Activated naive CD8-positive, alpha-beta T cell treated with anti-CD3 and anti-CD28 coated beads, Interleukin-2, amount 50 U/mL, for 16 hours (primary cell): ENCODE data around the gene TTLL1.
A peak's percentile ranks its signal among the peaks of the same experiment; 100 is the strongest.
"Not testable (repeated sequence)": the region's sequence is repeated elsewhere in the genome, so short reads cannot be mapped to it uniquely, and the experiment has no call there.

ENCODE experiments used
- DNase-seq: peaks from one replicate; pipeline ENCODE4 v3.0.0-alpha.2; 2020; ENCODE audit warnings: low read depth, low spot score

TTLL1 gene

DNA sequence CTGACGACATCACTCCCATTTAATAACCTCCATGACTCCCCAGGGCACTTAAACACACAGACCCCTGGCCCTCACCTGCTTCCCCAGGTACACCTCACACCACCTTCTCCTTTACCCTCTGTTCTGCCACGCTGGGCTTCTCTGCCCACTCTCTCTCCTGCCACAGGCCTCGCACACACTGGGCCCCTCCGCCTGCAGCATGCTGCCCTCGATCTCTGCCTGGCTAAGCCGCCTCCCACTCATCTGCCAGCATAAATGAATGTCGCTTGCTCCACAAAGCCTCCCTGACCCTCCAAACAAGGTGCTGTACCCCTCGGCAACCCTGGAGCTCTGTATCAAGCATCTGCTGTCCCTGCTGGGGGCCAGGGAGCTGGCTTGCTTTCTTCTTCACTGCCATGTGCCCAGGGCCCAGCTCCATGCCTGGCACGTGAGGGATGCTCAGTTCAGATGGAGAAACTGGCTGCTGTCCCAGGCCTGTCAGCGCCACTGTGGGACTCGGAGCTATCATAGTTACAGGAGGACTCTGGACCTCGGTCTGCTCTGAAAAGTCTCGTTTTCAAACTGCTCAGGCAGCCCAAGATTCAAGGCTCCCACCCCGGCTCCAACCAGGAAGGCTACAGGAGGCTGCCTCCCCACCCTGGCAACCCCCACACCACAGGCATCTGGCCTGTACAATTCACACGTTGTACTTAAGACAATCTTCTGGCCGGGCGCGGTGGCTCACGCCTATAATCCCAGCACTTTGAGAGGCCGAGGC lies 11.9 kb downstream of the TTLL1 start:
- no peak for DNase-seq

DNA sequence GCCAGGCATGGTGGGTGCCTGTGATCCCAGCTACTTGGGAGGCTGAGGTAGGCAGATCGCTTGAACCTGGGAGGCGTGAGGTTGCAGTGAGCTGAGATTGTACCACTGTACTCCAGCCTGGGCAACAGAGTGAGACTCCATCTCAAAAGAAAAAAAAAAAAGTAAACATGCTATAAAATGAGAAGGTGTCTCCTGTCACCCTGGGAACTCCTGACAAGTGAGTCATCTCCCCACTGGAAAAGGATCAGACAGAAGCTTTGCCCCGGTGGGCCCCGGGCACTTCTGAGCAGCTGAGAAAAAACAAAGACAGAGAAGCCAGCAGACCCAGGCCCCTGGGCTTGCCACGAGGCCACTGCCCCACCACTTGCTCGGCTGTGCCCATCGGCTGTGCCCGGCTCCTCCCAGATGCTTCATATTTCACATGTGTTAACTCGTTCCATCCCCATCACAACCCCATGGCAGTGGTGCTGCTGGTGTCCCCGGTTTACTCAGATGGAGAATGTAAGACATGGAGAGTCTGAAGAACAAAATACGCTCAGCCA lies 22.3 kb downstream of the TTLL1 start:
- DNase-seq: no peak

DNA sequence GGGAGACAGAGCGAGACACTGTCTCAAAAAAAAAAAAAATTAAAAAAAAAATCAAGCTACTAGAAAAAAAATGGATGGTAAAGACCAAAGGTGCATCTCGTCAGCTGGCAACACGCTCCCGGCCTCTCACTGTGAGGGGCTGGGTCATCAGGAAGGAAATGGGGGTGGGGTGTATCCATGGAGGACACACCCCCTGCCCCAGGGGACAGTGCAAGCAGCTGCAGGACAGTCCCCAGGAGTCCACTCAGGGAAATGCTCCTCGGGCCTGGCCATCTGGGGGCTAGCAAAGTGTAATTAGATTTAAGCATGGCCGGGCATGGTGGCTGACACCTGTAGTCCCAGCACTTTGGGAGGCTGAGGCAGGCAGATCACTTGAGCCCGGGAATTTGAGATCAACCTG lies 23.1 kb downstream of the TTLL1 start:
- DNase-seq: no peak

DNA sequence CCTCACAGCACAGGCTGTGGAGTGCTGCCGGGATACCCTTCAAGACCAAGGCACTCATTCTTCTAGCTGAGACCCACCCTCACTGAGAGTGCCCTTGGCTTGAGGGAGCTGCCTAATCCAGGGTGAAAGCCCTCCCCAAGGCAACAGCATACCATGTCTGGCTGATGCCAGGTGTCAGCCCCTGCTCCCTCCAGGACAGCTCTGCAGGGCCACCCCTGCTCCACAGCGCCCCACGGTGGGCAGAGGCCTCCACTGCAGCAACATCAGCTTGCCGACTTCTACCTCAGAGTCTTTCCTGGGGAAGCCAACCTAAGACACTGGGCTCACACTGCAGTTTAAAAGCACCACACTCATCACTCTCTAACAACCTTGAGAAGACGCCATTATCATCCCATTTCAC lies 29.0 kb downstream of the TTLL1 start:
- no peak for DNase-seq

DNA sequence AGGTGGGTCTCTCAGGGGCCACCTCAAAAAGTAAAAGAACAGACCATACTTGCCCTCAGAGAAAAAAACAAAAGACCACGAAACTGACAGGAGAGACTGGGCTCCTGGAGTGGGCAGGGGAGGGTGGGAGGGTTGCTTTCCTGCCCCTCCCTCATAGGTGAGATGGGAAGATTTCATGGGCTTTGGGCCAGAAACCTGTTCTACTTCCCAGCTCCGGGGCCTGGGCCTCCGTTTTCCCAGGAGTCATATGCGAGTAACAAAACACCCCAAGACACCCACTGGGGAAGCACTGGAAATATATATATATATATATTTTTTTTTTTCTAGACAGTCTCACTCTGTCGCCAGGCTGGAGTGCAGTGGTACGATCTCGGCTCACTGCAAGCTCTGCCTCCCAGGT lies 31.6 kb downstream of the TTLL1 start:
- DNase-seq: no peak

- no peak for DNase-seq
Observed at GRCh38 chr22:43053176-43053575, 36.0 kb downstream of the TTLL1 start.

- no peak for DNase-seq
Observed at GRCh38 chr22:43050995-43051394, 38.2 kb downstream of the TTLL1 start.

- DNase-seq: no peak
Observed at GRCh38 chr22:43047605-43048004, 41.6 kb downstream of the TTLL1 start.

GRCh38 chr22:43044290-43044712 lies 44.9 kb downstream of the TTLL1 start:
- DNase-seq: no peak

DNA sequence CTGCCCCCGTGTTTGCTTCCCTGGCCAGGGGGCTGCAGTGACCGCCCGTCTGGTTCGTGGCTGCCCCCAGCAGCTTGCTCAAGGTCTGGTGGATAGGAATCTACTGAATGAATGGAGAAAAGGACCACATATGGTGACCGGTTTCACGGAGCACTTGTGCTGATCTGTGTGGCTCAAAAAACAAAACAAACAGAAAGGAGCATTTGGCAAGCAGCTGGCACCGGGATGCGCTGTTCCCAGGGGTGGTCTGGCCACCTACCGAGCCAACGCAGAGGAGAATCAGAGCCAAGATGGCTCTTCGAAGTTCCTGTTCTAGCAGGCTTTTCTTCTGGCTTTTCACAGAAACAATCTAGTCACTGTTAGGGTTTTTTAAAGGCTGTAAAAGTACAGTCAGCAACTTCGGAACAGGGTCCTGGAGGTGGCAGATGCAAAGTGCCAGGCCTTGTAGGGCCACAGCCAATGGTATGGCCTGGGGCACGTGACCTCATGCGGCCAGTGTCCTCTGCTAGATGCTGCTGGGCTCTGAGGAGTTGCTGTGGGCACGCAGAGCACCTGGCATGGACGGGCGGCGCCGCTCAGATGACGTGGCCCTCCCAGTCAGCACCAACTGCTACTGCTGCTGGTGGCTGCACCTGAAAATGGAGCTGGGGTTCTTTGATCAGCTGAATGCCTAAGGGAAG lies 47.0 kb downstream of the TTLL1 start:
- DNase-seq: no peak

GRCh38 chr22:43039800-43040199 lies 49.4 kb downstream of the TTLL1 start:
- no peak for DNase-seq

- no peak for DNase-seq
Observed at GRCh38 chr22:43038325-43038724, 50.9 kb downstream of the TTLL1 start.

- no peak for DNase-seq
Observed at GRCh38 chr22:43036282-43036829, 52.8 kb downstream of the TTLL1 start.

DNA sequence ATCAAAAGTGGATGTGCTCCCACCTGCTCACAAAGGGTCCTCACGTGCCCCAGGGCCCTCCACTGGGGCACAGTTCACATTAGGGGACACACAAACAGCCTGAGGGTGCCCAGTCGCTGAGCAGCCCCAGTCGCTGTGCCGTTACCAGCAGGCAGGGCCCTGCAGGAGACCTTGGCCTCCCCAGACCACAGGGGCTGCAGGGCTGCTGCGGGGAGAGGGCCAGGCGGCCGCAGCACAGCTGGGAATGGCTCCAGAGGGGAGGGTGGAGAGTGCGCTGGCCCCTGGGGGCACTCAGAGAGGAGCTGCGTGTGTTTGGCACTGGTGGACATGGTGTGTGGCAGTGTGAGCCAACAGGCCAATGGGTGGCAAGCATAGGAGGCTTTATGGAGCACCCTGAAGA lies 53.9 kb downstream of the TTLL1 start:
- no peak for DNase-seq

- DNase-seq: no peak
Observed at GRCh38 chr22:43031617-43032016, 57.6 kb downstream of the TTLL1 start.

DNA sequence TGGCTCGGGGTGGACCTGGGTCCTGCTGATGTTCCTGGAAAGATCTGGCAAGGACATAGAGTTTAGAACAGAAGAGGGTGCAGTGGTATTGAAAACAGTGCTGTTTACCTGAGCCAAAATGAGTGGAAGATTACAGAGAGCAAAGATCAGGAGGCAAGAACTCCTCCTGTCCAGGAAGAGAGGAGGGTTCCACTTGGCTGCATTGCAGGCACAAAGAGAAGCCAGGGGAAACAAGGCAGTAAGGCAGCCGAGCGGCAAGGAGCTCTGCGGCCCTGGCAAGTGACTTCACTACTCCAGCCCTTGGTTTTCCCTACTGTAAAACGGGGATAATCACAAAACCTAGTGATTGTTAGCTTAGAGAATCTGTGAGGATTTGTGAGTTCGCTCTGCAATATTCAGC lies 70.6 kb downstream of the TTLL1 start:
- no peak for DNase-seq

- DNase-seq: no peak
Observed at GRCh38 chr22:43017525-43018460, 71.4 kb downstream of the TTLL1 start.

DNA sequence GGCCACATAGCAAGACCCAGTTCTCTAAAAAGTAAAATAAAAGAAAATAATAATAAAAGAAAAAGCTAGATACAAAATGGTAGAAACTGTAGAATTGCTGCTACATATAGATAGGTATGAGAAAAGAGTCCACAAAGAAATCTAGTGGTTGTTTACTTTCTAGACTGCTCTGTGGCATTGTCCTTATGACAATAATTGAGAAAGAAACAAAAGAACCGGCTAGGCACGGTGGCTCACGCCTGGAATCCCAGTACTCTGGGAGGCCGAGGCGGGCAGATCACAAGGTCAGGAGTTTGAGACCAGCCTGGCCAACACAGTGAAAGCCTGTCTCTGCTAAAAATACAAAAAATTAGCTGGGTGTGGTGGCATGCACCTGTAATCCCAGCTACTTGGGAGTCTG lies 73.0 kb downstream of the TTLL1 start:
- DNase-seq: not testable (repeated sequence)

DNA sequence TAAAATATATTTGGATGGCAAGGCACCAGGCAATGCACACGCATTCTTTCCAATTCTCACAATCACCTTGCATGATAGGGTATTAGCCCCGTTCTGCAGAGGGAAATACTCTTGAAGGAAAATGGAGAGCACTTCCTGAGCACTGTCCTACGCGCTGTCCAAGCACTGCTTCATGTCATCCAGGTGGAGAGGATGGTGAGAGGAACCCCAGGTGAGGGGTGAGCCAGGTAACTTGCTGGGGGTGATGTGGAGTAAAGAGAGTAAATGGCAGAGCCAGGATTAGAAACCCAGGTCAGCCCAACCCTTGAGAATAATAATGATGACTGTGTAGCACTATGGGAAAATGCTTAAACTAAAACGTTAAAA lies 73.5 kb downstream of the TTLL1 start:
- no peak for DNase-seq

DNA sequence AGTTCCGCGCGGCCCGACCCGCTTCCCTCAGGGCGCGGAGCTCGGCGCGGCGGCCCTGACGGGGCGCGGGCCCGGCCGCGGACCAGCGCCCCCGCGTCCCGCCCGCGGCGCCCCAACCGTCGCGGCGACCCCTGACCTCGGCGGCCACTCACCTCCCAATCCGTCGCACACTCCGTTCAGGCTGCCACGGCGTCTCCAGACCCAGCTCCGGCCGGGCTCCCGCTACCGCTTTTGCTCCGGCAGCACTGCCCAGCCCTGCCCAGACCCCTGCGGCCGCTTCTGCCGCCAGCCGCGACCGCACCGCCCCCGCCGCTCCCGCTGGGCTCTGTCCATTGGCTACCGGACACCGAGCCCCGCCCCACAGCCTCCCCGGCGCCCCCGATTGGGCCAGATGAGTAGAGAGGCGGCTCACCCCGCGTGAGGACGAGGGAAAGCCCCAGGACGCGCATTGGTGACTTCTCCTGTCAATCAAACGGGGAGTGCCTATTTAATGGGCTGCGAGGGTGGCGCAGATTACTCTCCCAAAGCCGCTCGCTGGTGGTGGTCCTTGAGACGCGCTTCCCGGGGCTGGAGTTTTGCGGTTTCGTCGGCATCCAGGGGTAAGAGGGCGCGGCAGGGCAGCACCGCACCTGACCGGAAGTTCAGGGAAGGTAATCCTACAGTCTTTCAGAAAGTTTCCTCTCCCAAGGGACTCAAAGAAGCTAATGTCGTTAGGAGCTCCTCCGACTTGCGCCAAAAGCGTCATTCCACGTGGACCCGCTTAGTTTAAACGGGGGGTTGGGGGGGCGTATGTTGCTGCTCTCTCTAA lies 74.1 kb downstream of the TTLL1 start, which contains the start of gene PACSIN2:
PACSIN2 (minus strand) TSS at position 281 of the 808 bp plus-strand sequence. CDS start 103,069 bp downstream, outside the sequence.
- peak; percentile 99 for DNase-seq
